Hematopoietic multipotent progenitor cell treated with erythropoietin and hydrocortisone succinate and interleukin-3 and kit ligand, for 15 days (in vitro differentiated cells): ENCODE data around the gene UGT1A3.
A peak's percentile ranks its signal among the peaks of the same experiment; 100 is the strongest.
"Not testable (repeated sequence)": the region's sequence is repeated elsewhere in the genome, so short reads cannot be mapped to it uniquely, and the experiment has no call there.

Experiments
- DNase-seq: peaks from one replicate; pipeline ENCODE4 v3.0.0-alpha.2; 2015; ENCODE audit warnings: low spot score

The UGT1A3 gene

DNA sequence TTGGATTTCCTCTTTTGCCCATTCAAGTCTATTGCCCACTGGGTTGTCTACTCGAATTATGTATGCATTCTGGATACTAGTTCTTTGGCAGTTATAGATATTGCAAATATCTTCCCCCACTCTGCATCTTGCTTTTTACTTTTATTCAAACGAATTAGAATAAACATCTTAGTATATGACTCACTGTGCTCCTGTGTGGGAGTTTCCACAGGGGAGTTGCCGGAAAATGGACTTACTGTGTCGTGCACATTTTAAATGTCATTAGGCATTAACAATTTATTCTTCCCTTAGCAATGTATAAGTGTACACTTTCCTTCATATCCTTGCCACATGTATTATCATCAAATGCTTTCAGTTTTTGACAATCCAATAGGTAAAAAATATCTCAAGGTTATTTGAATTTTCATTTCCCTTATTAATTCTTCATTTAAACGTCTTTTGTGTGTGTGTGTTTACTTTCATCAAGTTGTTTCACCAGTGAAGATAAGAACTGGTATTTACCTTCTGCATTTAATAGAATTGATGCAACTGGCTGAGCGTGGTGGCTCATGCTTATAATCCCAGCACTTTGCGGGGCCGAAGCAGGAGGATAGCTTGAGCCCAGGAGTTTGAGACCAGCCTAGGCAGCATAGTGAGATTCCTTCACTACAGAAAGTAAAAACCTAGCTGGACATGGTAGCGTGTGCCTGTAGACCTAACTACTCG is 20.8 kb upstream of the UGT1A3 start:
- DNase-seq: no peak

- no peak for DNase-seq
Observed at GRCh38 chr2:233708942-233709341, 19.9 kb upstream of the UGT1A3 start.

- DNase-seq: peak; percentile 58
Observed at GRCh38 chr2:233711312-233712008, 17.4 kb upstream of the UGT1A3 start.

DNA sequence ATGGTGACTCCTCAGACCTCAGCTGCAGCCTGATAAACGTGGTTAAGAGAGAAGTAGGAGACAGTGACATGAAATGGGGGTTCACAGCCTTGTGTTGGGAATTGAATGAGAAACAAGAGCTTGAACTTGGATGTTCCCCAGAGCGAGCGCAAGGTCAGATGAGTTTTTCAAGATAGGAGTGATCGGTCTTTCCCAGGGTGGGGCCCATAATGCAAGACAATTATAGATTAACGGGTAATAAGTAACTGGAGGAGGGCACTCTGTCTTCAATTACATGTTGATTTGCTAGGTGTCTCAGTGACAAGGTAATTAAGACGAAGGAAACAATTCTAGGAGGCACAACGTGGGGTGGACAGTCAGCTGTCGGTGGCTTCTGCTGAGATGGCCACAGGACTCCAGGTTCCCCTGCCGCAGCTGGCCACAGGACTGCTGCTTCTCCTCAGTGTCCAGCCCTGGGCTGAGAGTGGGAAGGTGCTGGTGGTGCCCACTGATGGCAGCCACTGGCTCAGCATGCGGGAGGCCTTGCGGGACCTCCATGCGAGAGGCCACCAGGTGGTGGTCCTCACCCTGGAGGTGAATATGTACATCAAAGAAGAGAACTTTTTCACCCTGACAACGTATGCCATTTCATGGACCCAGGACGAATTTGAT is 16.1 kb upstream of the UGT1A3 start, which contains the start of gene UGT1A5:
Gene UGT1A5, plus strand, starts transcription at position 297 of the 651 bp plus-strand sequence. Its CDS starts 85 bp downstream, at position 382.
- DNase-seq: no peak

DNA sequence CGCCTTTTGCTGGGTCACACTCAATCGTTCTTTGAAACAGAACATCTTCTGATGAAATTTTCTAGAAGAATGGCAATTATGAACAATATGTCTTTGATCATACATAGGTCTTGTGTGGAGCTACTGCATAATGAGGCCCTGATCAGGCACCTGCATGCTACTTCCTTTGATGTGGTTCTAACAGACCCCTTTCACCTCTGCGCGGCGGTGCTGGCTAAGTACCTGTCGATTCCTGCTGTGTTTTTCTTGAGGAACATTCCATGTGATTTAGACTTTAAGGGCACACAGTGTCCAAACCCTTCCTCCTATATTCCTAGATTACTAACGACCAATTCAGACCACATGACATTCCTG is 15.6 kb upstream of the UGT1A3 start:
- no peak for DNase-seq

- DNase-seq: no peak
Observed at GRCh38 chr2:233714121-233714520, 14.7 kb upstream of the UGT1A3 start.

- no peak for DNase-seq
Observed at GRCh38 chr2:233718552-233718951, 10.3 kb upstream of the UGT1A3 start, which contains the start of gene UGT1A4. Gene UGT1A4 (plus strand): TSS chr2:233718736. CDS start chr2:233718821, 85 bp downstream.

DNA sequence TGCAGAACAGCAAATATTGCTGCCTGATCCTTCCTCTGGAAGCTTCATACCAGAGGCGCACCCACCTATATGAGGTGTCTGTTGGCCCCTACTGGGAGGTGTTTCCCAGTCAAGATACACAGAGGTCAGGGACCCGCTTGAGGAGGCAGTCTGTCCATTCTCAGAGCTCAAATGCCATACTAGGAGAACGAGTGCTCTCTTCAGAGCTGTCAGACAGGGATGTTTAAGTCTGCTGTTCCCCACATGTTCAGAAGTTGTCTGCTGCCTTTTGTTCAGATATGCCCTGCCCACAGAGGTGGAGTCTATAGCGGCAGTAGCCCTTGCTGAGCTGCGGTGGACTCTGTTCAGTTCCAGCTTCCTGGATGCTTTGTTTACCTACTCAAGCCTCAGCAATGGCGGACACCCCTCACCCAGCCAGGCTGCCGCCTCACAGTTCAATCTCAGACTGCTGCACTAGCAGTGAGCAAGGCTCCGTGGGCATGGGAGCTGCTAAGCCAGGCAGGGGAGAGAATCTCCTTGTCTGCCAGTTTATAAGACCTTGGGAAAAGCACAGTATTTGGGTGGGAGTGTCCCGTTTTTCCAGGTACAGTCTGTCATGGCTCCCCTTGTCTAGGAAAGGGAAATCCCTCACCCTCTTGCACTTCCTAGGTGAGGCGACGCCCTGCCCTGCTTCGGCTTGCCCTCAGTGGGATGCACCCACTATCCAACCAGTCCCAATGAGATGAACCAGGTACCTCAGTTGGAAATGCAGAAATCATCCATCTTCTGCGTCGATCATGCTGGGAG is 8.2 kb downstream of the UGT1A3 start:
- not testable (repeated sequence) for DNase-seq

DNA sequence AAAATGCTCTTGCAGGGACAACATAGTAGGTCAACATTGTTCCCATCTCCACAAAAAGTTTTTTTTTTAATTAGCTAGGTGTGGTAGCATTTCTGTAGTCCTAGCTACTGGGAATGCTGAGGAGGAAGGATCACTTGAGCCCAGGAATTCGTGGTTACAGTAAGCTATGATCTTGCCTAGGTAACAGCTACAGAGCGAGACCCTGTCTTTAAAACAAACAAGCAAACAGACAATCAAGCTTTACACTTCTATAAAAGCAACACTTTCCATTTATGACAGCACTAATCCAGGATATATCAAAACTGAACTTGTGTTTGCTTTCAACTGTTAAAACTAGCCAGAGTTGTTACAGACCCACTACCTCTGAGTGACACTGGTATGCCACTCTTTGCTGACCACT is 12.0 kb downstream of the UGT1A3 start:
- no peak for DNase-seq

DNA sequence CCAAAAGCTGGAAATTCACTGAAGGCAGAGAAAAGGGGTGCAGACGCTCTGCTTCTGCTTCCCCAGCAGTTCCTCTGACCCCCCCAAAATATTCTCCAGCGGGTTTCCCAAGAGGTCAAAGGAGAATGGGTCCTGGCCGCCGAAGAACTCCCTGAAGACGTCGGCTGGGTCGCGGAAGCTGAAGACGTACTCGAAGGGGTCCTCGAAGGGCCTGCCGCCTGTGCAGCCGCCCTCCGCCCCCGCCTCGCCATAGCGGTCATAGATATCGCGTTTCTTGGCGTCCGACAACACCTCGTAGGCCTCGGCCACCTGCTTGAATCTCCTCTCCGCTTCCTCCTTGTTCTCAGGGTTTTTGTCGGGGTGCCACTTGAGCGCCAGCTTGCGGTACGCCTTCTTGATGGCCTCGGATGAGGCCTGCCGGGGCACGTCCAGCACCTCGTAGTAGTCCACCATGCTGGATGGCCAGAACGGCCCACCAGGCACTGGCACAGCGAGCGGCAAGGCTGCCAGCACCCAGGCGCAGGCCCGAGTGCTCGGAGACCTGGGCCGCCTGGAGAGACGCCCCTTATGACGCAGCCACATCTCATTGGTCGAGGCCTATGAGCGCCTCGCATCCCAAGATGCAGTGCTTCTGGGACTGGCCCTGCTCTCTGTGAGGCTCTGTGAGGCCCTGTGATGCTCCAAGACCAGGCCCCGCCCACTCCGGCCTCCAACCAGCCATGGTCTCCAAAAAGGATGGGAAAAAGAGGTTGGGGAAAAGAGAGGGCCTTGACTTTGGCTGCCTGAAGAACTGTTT is 14.8 kb downstream of the UGT1A3 start:
- no peak for DNase-seq

GRCh38 chr2:233745073-233745755 is 16.4 kb downstream of the UGT1A3 start:
- no peak for DNase-seq

GRCh38 chr2:233745838-233746237 is 17.0 kb downstream of the UGT1A3 start:
- not testable (repeated sequence) for DNase-seq

GRCh38 chr2:233746475-233747282 is 17.8 kb downstream of the UGT1A3 start:
- no peak for DNase-seq

- DNase-seq: no peak
Observed at GRCh38 chr2:233747283-233747544, 18.4 kb downstream of the UGT1A3 start.

DNA sequence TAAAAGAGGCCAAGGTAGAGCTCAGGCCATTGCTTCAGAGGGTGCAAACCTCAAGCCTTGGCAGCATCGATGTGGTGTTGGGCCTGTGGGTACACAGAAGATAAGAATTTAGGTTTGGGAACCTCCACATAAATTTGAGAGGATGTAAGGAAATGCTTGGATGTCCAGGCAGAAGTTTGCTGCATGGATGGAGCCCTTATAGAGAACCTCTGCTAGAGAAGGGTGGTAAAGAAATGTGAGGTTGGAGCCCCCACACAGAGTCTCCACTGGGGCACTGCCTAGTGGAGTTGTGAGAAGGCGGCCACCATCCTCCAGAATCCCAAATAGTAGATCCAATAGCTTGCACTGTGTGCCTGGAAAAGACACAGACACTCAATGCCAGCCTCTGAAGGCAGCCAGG is 21.8 kb downstream of the UGT1A3 start:
- not testable (repeated sequence) for DNase-seq

DNA sequence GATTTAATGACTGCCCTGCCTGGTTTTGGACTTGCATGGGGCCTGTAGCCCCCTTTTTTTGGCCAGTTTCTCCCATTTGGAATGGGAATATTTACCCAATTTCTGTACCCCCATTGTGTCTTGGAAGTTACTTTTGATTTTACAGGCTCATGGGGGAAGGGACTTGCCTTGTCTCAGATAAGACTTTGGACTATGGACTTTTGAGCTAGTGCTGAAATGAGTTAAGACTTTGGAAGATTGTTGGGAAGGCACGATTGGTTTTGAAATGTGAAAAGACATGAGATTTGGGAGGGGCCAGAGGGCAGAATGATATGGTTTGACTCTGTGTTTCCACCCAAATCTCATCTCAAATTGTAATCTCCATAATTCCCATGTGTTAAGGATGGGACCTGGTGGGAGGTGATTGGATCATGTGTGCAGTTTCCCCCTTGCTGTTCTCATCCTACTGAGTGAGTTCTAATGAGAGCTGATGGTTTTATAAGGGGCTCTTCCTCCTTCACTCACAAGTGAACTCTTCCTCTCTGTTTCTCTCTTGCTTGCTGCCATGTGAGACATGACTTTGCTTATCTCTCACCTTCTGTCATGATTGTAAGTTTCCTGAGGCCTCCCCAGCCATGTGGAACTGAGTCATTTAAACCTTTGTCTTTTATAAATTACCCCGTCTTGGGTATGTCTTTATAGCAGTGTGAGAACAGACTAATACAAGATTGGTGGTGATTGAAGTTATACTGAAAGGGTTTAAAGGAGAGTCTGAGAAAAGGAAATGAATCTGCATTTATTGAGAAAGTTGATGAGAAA is 22.6 kb downstream of the UGT1A3 start:
- DNase-seq: not testable (repeated sequence)

GRCh38 chr2:233754872-233755611 is 26.2 kb downstream of the UGT1A3 start:
- DNase-seq: no peak

DNA sequence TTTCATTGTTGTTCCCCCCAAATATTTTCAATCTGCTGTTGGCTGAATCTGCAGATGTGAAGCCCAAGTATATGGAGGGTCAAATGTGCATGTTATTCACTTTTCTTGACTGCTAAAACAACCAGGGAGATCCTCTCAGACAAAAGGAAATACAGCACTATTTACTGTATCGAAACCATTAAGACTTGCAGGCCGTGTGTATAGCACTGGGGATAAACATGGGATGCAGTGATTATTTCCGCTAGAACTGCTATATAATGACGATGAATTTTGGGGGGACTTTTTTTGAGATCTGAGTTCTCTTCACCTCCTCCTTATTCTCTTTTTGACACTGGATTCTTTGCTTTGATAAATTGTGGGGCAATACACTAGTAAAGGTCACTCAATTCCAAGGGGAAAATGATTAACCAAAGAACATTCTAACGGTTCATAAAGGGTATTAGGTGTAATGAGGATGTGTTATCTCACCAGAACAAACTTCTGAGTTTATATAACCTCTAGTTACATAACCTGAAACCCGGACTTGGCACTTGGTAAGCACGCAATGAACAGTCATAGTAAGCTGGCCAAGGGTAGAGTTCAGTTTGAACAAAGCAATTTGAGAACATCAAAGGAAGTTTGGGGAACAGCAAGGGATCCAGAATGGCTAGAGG is 27.7 kb downstream of the UGT1A3 start:
- no peak for DNase-seq
